ENCODE measurements around the gene B3GNT3.

B3GNT3 gene

GRCh38 chr19:17794731-17795494 lies at the start of gene B3GNT3:
Gene B3GNT3, plus strand, starts transcription at chr19:17795138. Its CDS starts 12,670 bp downstream, at chr19:17807808.
- DNase-seq = no peak

GRCh38 chr19:17747205-17748098 lies 47.5 kb upstream of the B3GNT3 start:
- DNase-seq = peak; percentile 94

GRCh38 chr19:17748884-17749638 lies 45.9 kb upstream of the B3GNT3 start:
- no peak for DNase-seq

GRCh38 chr19:17749912-17750317 lies 45.0 kb upstream of the B3GNT3 start:
- DNase-seq = peak; percentile 15

GRCh38 chr19:17751103-17751911 lies 43.6 kb upstream of the B3GNT3 start, which contains the start of gene FCHO1:
Gene FCHO1, plus strand, starts transcription at chr19:17751477. Its CDS starts 3,688 bp downstream, at chr19:17755165.
- DNase-seq = peak; percentile 87

- DNase-seq = peak; percentile 8
Observed at GRCh38 chr19:17751912-17752273, 43.0 kb upstream of the B3GNT3 start.

GRCh38 chr19:17752865-17753639 lies 41.9 kb upstream of the B3GNT3 start:
- DNase-seq = no peak

- DNase-seq = no peak
Observed at GRCh38 chr19:17753976-17754375, 41.0 kb upstream of the B3GNT3 start.

GRCh38 chr19:17754634-17755442 lies 40.1 kb upstream of the B3GNT3 start:
- DNase-seq = no peak

- no peak for DNase-seq
Observed at GRCh38 chr19:17755443-17755890, 39.5 kb upstream of the B3GNT3 start.

GRCh38 chr19:17755977-17756670 lies 38.8 kb upstream of the B3GNT3 start:
- DNase-seq = peak; percentile 44

- no peak for DNase-seq
Observed at GRCh38 chr19:17757125-17757524, 37.8 kb upstream of the B3GNT3 start.

GRCh38 chr19:17758515-17758914 lies 36.4 kb upstream of the B3GNT3 start:
- DNase-seq = no peak

- DNase-seq = no peak
Observed at GRCh38 chr19:17761148-17761547, 33.8 kb upstream of the B3GNT3 start.

- DNase-seq = no peak
Observed at GRCh38 chr19:17762505-17763229, 32.3 kb upstream of the B3GNT3 start.

GRCh38 chr19:17764348-17764747 lies 30.6 kb upstream of the B3GNT3 start:
- DNase-seq = no peak

- no peak for DNase-seq
Observed at GRCh38 chr19:17765069-17765618, 29.8 kb upstream of the B3GNT3 start.

GRCh38 chr19:17766543-17767131 lies 28.3 kb upstream of the B3GNT3 start:
- peak; percentile 20 for DNase-seq
